SJSA1 (cell line): ENCODE measurements around the gene TIA1. TPM values are rescaled to one million over a fixed set of nuclear protein-coding genes. Genes with fewer than 3 reads are reported as not detected.
A peak's percentile ranks its signal among the peaks of the same experiment; 100 is the strongest.
"Not testable (repeated sequence)": the region's sequence is repeated elsewhere in the genome, so short reads cannot be mapped to it uniquely, and the experiment has no call there.

ENCODE experiments used
- DNase-seq, 2 experiments: peaks; one replicate each; pipeline ENCODE4 v3.0.0-alpha.2; 2015 to 2020; ENCODE audit warnings: low spot score in 2 of 2, low read depth in 1 of 2
- H3K27ac ChIP-seq: fragments of 250-450 bp; sonication (Bioruptor Pico); 2 replicates; pipeline ENCODE4 v1.5.1; 2020; ENCODE audit warnings: mild to moderate bottlenecking, moderate library complexity
- H3K27me3 ChIP-seq: fragments of 250-450 bp; sonication (Bioruptor Pico); replicated peaks from 2 replicates; pipeline ENCODE4 v1.5.1; 2020; ENCODE audit warnings: mild to moderate bottlenecking, moderate library complexity
- H3K36me3 ChIP-seq: fragments of 250-450 bp; sonication (Bioruptor Pico); 2 replicates; pipeline ENCODE4 v1.5.1; 2020; ENCODE audit warnings: mild to moderate bottlenecking
- H3K4me1 ChIP-seq: fragments of 250-450 bp; sonication (Bioruptor Pico); replicated peaks from 2 replicates; pipeline ENCODE4 v1.6.1; 2021; ENCODE audit warnings: mild to moderate bottlenecking
- H3K4me3 ChIP-seq: fragments of 250-450 bp; sonication (Bioruptor Pico); 2 replicates; pipeline ENCODE4 v1.5.1; 2020; ENCODE audit warnings: mild to moderate bottlenecking
- H3K9me3 ChIP-seq: fragments of 250-450 bp; sonication (Bioruptor Pico); replicated peaks from 2 replicates; pipeline ENCODE4 v1.5.1; 2020; ENCODE audit warnings: mild to moderate bottlenecking
- total RNA-seq: library from RNA; depleted of rRNA; stranded (reverse); fragments of >200 nt; shearing (Covaris generic); gene quantifications from 2 replicates; pipeline ENCODE4 v1.2.3, GENCODE V29; 2014

The TIA1 gene
- total RNA-seq, 1 experiment from 2014 or later: 90.4 TPM

GRCh38 chr2:70247364-70248180, 856 bp downstream of the TIA1 start:
- H3K27me3 ChIP-seq: no peaks in the 10 kb centered on the region
- peak overlapping the region; percentile 89 for H3K27ac ChIP-seq
- peak overlapping the region; percentile 67 for H3K4me3 ChIP-seq
- H3K36me3 ChIP-seq: peaks cover 13% of the 10 kb centered on the region
- peak in 1 of 2 experiments; percentile 43 for DNase-seq
- H3K9me3 ChIP-seq: no peaks in the 10 kb centered on the region
- 0 out of 2 replicates have a peak, but pooled peaks cover 6% of the 10 kb centered on the region for H3K4me1 ChIP-seq

- no peak for DNase-seq
- H3K36me3 ChIP-seq: peaks cover 35% of the 10 kb centered on the region
- no peaks in the 10 kb centered on the region for H3K9me3 ChIP-seq
- no peak overlapping the region for H3K27ac ChIP-seq
- H3K4me3 ChIP-seq: no peak overlapping the region
- no peaks in the 10 kb centered on the region for H3K27me3 ChIP-seq
- H3K4me1 ChIP-seq: 0 out of 2 replicates have a peak, but pooled peaks cover 6% of the 10 kb centered on the region
Observed at GRCh38 chr2:70243806-70244584, 4.4 kb downstream of the TIA1 start.

- no peaks in the 10 kb centered on the region for H3K9me3 ChIP-seq
- no peaks in the 10 kb centered on the region for H3K27me3 ChIP-seq
- H3K4me3 ChIP-seq: no peak overlapping the region
- H3K27ac ChIP-seq: no peak overlapping the region
- DNase-seq: no peak
- 0 out of 2 replicates have a peak, but pooled peaks cover 6% of the 10 kb centered on the region for H3K4me1 ChIP-seq
- H3K36me3 ChIP-seq: peaks cover 31% of the 10 kb centered on the region
Observed at GRCh38 chr2:70242552-70242951, 5.9 kb downstream of the TIA1 start.

GRCh38 chr2:70241340-70241739, 7.1 kb downstream of the TIA1 start:
- no peak overlapping the region for H3K27ac ChIP-seq
- DNase-seq: no peak
- no peak overlapping the region for H3K4me3 ChIP-seq
- H3K9me3 ChIP-seq: no peaks in the 10 kb centered on the region
- H3K4me1 ChIP-seq: 0 out of 2 replicates have a peak, but pooled peaks cover 3% of the 10 kb centered on the region
- H3K36me3 ChIP-seq: peaks cover 40% of the 10 kb centered on the region
- no peaks in the 10 kb centered on the region for H3K27me3 ChIP-seq

- H3K9me3 ChIP-seq: no peaks in the 10 kb centered on the region
- no peaks in the 10 kb centered on the region for H3K27me3 ChIP-seq
- peaks cover 38% of the 10 kb centered on the region for H3K36me3 ChIP-seq
- no peaks in the 10 kb centered on the region for H3K4me1 ChIP-seq
- no peak overlapping the region for H3K27ac ChIP-seq
- H3K4me3 ChIP-seq: no peak overlapping the region
- no peak for DNase-seq
Observed at GRCh38 chr2:70240599-70240998, 7.8 kb downstream of the TIA1 start.

DNA sequence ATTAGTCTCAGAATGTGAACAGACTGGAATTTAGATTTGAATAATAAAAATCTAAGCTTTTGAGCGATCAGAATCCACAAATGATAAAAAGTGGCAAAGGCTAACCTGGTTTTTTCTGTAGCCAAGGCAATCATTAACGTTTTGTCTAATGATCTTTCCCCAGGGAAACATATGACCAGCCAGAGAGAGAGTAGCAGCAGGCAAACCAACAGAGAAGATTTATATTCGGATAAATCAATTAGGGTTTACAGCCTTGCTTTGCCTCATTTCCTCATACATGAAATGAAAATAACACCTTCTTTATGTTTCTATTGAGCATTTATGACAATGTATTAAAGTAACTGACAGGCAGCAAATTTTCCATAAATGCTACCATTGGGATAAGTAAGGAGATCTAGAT, 14.5 kb downstream of the TIA1 start:
- Histone ChIP-seq H3K36me3 (peaks cover 68% of the 10 kb centered on the region), H3K9me3 (no peaks in the 10 kb centered on the region), H3K27ac (no peak overlapping the region), H3K4me1 (no peaks in the 10 kb centered on the region), H3K27me3 (no peaks in the 10 kb centered on the region), H3K4me3 (no peak overlapping the region)
- DNase-seq: no peak

- Histone ChIP-seq H3K27me3 (no peaks in the 10 kb centered on the region), H3K4me3 (no peak overlapping the region), H3K36me3 (peaks cover 94% of the 10 kb centered on the region), H3K9me3 (no peaks in the 10 kb centered on the region), H3K4me1 (no peaks in the 10 kb centered on the region), H3K27ac (no peak overlapping the region)
- no peak for DNase-seq
Observed at GRCh38 chr2:70226781-70227180, 21.6 kb downstream of the TIA1 start.

DNA sequence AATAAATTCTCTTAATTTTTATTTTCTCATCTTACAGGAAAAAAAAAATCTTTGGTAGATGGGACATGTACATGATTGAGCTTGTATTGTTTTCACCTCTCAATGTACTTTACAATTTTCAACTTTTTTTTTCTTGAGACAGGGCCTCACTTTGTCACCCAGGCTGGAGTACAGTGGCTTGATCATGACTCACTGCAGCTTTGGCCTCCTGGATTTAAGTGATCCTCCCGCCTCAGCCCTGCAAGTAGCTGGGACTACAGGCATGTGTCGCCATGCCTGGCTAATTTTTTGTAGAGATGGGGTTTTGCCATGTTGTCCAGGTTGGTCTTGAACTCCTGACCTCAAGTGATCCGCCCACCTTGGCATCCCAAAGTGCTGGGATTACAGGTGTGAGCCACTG, 25.1 kb downstream of the TIA1 start:
- not testable (repeated sequence) for DNase-seq, H3K9me3 ChIP-seq, H3K27ac ChIP-seq, H3K4me1 ChIP-seq, H3K27me3 ChIP-seq, H3K4me3 ChIP-seq
- peaks cover 94% of the 10 kb centered on the region for H3K36me3 ChIP-seq

GRCh38 chr2:70214953-70215549, 33.4 kb downstream of the TIA1 start:
- Histone ChIP-seq H3K36me3 (peaks cover 85% of the 10 kb centered on the region), H3K4me3 (no peak overlapping the region), H3K27me3 (no peaks in the 10 kb centered on the region), H3K27ac (no peak overlapping the region), H3K4me1 (no peaks in the 10 kb centered on the region), H3K9me3 (no peaks in the 10 kb centered on the region)
- no peak for DNase-seq

GRCh38 chr2:70214365-70214764, 34.1 kb downstream of the TIA1 start:
- Histone ChIP-seq H3K27ac (no peak overlapping the region), H3K36me3 (peaks cover 81% of the 10 kb centered on the region)
- no peak for DNase-seq

GRCh38 chr2:70212298-70212932, 36.0 kb downstream of the TIA1 start:
- Histone ChIP-seq H3K27me3 (no peaks in the 10 kb centered on the region), H3K27ac (no peak overlapping the region), H3K9me3 (no peaks in the 10 kb centered on the region), H3K4me3 (no peak overlapping the region), H3K4me1 (no peaks in the 10 kb centered on the region), H3K36me3 (peaks cover 67% of the 10 kb centered on the region)
- DNase-seq: no peak

More at GRCh38 chr2:70214365-70214764, 34.1 kb downstream of the TIA1 start:
- no peaks in the 10 kb centered on the region for H3K9me3 ChIP-seq
- no peaks in the 10 kb centered on the region for H3K27me3 ChIP-seq
- H3K4me3 ChIP-seq: no peak overlapping the region
- no peaks in the 10 kb centered on the region for H3K4me1 ChIP-seq

DNA sequence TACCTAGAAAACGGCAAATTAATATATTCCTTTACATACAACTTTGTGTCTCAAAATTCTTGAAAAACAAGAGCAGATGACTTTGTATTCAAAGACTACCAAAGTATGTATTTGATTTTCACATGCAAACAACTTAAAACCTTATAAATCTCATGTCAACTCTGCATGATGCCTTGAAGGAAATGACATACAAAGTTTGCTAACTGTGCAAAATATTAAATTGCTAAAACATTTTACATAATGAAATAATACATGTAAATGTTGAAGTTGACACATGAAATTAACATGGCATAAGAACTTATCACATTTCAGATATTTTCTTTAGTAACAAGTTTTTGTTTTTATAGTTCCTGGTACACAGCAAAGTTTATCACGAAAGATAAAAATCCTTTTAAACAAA, 36.8 kb downstream of the TIA1 start:
- Histone ChIP-seq H3K9me3 (no peaks in the 10 kb centered on the region), H3K27me3 (no peaks in the 10 kb centered on the region), H3K36me3 (peaks cover 59% of the 10 kb centered on the region), H3K4me3 (no peak overlapping the region), H3K4me1 (no peaks in the 10 kb centered on the region), H3K27ac (no peak overlapping the region)
- DNase-seq: no peak

DNA sequence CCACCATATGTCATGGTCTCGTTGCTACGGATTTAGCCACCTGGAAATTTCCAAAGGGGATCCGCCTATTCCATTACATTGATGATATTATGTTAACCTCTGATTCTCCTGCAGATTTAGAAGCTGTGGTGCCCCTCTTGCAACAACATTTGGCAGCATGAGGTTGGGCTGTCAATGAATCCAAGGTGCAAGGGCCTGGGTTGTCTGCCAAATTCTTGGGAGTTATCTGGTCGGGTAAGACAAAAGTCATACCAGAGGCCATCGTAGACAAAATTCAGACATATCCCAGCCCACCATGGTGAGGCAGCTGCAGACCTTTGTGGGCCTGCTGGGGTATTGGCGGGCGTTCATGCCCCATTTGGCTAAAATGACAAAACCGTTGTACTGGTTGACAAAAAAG, 44.0 kb downstream of the TIA1 start:
- no peaks in the 10 kb centered on the region for H3K9me3 ChIP-seq
- no peaks in the 10 kb centered on the region for H3K4me1 ChIP-seq
- no peak for DNase-seq
- 0 out of 2 replicates have a peak, but pooled peaks cover 6% of the 10 kb centered on the region for H3K36me3 ChIP-seq
- no peak overlapping the region for H3K4me3 ChIP-seq
- H3K27ac ChIP-seq: no peak overlapping the region
- no peaks in the 10 kb centered on the region for H3K27me3 ChIP-seq
